Effector memory CD4-positive, alpha-beta T cell (primary cell): ENCODE results near the gene CDH23.

Source experiments
- DNase-seq, 3 donors: peaks; one replicate each; pipeline ENCODE4 v3.0.0-alpha.2; 2020
- H3K27ac ChIP-seq: 2 replicates; pipeline ENCODE4 v1.7.0; 2013; ENCODE audit warnings: mild to moderate bottlenecking, low read length, moderate library complexity; ENCODE audit not compliant: insufficient read depth, poor library complexity, severe bottlenecking
- H3K27me3 ChIP-seq: replicated peaks from 2 replicates; pipeline ENCODE4 v1.7.0; 2013; ENCODE audit warnings: mild to moderate bottlenecking, low read length; ENCODE audit not compliant: insufficient read depth, control insufficient read depth, poor library complexity, severe bottlenecking
- H3K36me3 ChIP-seq: 2 replicates; pipeline ENCODE4 v1.7.0; 2013; ENCODE audit warnings: mild to moderate bottlenecking, low read length, moderate library complexity; ENCODE audit not compliant: control insufficient read depth, insufficient read depth
- H3K4me1 ChIP-seq: 2 replicates; pipeline ENCODE4 v1.7.0; 2013; ENCODE audit warnings: low read length, mild to moderate bottlenecking; ENCODE audit not compliant: control insufficient read depth, insufficient read depth, poor library complexity, severe bottlenecking
- H3K4me3 ChIP-seq: 2 replicates; pipeline ENCODE4 v1.7.0; 2013; ENCODE audit warnings: low read length, low read depth, mild to moderate bottlenecking; ENCODE audit not compliant: insufficient read depth, poor library complexity, severe bottlenecking
- H3K9me3 ChIP-seq: 2 replicates; pipeline ENCODE4 v1.7.0; 2013; ENCODE audit warnings: mild to moderate bottlenecking, low read length, moderate library complexity; ENCODE audit not compliant: control insufficient read depth

CDH23 gene

DNA sequence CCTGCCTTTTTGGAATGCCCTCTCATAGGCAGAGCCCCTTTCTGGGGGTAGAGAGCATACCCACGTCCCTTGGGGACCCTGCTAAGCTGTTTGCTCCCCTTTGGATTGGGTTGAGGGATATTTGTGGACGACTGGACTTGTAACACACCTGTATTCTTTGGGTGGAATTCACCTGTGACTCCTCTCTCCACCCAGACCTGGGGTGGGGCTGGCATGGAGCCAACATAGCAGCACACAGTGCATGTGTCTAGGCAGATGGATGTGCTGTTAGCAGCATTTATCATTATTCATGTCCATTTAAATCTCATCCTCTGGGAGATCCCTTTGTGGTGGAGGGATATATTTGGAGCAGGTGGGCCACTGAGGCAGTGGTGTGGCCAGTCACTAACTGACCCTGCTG lies 51.0 kb downstream of the CDH23 start:
- DNase-seq = no peak
- no peaks in the 10 kb centered on the region for H3K9me3 ChIP-seq
- H3K27me3 ChIP-seq = no peaks in the 10 kb centered on the region
- no peaks in the 10 kb centered on the region for H3K36me3 ChIP-seq
- H3K27ac ChIP-seq = no peak overlapping the region
- no peak overlapping the region for H3K4me3 ChIP-seq
- no peaks in the 10 kb centered on the region for H3K4me1 ChIP-seq

DNA sequence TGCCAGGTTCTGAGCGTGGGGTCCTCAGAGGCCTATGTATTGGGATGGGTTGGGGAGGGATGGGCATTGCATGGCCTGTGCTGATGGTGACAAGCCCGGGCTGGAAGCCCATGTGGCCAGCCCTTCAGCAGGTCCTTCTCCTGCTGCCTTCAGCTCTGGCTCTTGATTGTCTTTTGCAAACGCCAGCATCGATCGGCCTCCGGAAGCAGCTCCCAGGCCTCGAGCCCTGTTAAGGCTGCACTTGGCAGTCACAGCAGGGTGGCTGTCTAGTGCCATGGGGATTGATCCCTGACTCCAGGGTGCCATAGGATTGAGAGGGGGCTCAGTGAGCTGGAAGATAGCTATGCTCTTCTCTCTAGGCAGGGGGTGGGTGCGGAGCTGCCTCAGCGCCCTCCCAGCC lies 51.4 kb downstream of the CDH23 start:
- H3K27me3 ChIP-seq = no peaks in the 10 kb centered on the region

GRCh38 chr10:71449026-71449425 lies 52.3 kb downstream of the CDH23 start:
- Histone ChIP-seq H3K27ac (no peak overlapping the region), H3K9me3 (no peaks in the 10 kb centered on the region), H3K4me1 (no peaks in the 10 kb centered on the region), H3K36me3 (no peaks in the 10 kb centered on the region), H3K4me3 (no peak overlapping the region), H3K27me3 (no peaks in the 10 kb centered on the region)
- no peak for DNase-seq

More for the DNA sequence above, 51.4 kb downstream of the CDH23 start:
- Histone ChIP-seq H3K9me3 (no peaks in the 10 kb centered on the region), H3K4me3 (no peak overlapping the region), H3K27ac (no peak overlapping the region), H3K36me3 (no peaks in the 10 kb centered on the region), H3K4me1 (no peaks in the 10 kb centered on the region)
- DNase-seq = no peak

DNA sequence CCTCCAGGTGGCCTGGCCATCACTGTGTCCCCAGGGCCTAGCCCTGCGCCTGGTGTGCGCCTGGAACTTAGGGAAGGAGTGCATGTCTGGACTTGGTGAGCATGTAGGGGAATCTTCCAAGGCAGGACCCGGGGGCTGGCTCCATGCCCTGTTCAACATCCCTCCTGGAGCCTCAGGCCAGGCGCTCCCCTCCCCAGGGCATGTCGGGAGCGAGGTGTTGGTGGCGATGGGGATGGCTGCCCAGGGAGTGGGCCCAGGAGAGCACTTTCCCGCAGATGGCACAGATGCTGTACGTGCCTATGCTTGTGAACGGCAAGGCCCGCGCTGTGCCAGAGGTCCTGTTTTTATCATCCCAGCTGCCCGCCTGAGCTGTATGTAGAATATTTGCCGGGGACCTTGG lies 55.0 kb downstream of the CDH23 start:
- Histone ChIP-seq H3K27me3 (no peaks in the 10 kb centered on the region), H3K36me3 (no peaks in the 10 kb centered on the region), H3K9me3 (no peaks in the 10 kb centered on the region), H3K4me3 (no peak overlapping the region), H3K27ac (no peak overlapping the region), H3K4me1 (no peaks in the 10 kb centered on the region)
- no peak for DNase-seq

DNA sequence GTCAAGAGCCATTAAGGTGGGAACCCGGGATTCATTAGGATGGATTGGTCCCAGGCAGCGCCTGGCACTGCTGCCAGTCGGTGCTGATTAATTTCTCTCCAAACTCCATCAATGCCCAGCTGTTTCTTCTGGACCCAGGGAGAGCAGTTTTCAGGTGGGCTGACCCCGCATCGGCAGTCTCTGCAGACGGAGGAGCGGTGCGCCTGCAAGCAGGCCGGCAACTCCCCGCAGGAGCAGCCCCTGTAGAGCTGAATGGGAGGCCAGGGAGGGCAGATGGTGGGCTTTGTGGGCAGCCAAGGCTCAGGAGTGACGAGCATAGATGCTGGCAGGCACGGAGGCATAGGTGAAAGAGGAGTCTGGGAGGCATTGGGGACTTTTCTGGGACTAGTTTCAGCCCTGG lies 56.5 kb downstream of the CDH23 start:
- no peaks in the 10 kb centered on the region for H3K27me3 ChIP-seq
- DNase-seq = no peak
- H3K36me3 ChIP-seq = no peaks in the 10 kb centered on the region
- H3K4me1 ChIP-seq = no peaks in the 10 kb centered on the region
- no peak overlapping the region for H3K4me3 ChIP-seq
- no peaks in the 10 kb centered on the region for H3K9me3 ChIP-seq
- no peak overlapping the region for H3K27ac ChIP-seq

DNA sequence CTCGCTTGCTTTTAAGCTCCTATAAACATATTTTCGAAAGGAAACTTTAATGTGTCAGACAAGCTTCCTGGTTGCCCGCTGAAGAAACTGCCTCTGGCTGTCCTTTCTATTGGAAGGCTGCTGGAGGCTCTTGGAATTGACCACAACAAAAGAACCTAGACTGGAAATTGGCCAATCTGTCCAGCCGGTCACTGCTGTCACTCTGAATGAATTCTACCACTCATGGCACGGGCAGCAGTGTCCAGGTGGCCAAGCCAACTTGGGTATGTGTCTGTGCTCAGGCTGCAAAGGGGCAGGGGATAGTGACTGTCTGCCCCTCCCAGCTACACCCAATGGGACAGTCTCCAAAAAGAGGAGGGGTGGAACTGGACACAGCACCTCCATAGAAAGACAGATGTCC lies 57.6 kb downstream of the CDH23 start:
- Histone ChIP-seq H3K27me3 (no peaks in the 10 kb centered on the region), H3K4me1 (no peaks in the 10 kb centered on the region), H3K27ac (no peak overlapping the region), H3K4me3 (no peak overlapping the region), H3K9me3 (no peaks in the 10 kb centered on the region), H3K36me3 (no peaks in the 10 kb centered on the region)
- DNase-seq = no peak

- Histone ChIP-seq H3K36me3 (no peaks in the 10 kb centered on the region), H3K27ac (no peak overlapping the region), H3K4me1 (no peaks in the 10 kb centered on the region), H3K4me3 (no peak overlapping the region), H3K9me3 (no peaks in the 10 kb centered on the region), H3K27me3 (no peaks in the 10 kb centered on the region)
- no peak for DNase-seq
Measured at GRCh38 chr10:71455035-71455434, 58.3 kb downstream of the CDH23 start.

- no peak overlapping the region for H3K4me3 ChIP-seq
- H3K27ac ChIP-seq = no peak overlapping the region
Measured at GRCh38 chr10:71456631-71457030, 59.9 kb downstream of the CDH23 start.

GRCh38 chr10:71457908-71458307 lies 61.2 kb downstream of the CDH23 start:
- Histone ChIP-seq H3K27ac (no peak overlapping the region), H3K9me3 (no peaks in the 10 kb centered on the region), H3K27me3 (no peaks in the 10 kb centered on the region), H3K4me1 (no peaks in the 10 kb centered on the region), H3K4me3 (no peak overlapping the region), H3K36me3 (no peaks in the 10 kb centered on the region)
- no peak for DNase-seq

More at GRCh38 chr10:71456631-71457030, 59.9 kb downstream of the CDH23 start:
- H3K9me3 ChIP-seq = no peaks in the 10 kb centered on the region
- H3K36me3 ChIP-seq = no peaks in the 10 kb centered on the region
- no peaks in the 10 kb centered on the region for H3K4me1 ChIP-seq
- no peak for DNase-seq
- H3K27me3 ChIP-seq = no peaks in the 10 kb centered on the region

GRCh38 chr10:71458387-71458786 lies 61.7 kb downstream of the CDH23 start:
- DNase-seq = no peak
- Histone ChIP-seq H3K27ac (no peak overlapping the region), H3K9me3 (no peaks in the 10 kb centered on the region), H3K36me3 (no peaks in the 10 kb centered on the region), H3K4me3 (no peak overlapping the region), H3K27me3 (no peaks in the 10 kb centered on the region), H3K4me1 (no peaks in the 10 kb centered on the region)

- H3K27ac ChIP-seq = no peak overlapping the region
- H3K4me1 ChIP-seq = no peaks in the 10 kb centered on the region
Measured at GRCh38 chr10:71459513-71459912, 62.8 kb downstream of the CDH23 start.

More at GRCh38 chr10:71459513-71459912, 62.8 kb downstream of the CDH23 start:
- Histone ChIP-seq H3K27me3 (no peaks in the 10 kb centered on the region), H3K9me3 (no peaks in the 10 kb centered on the region), H3K36me3 (no peaks in the 10 kb centered on the region), H3K4me3 (no peak overlapping the region)
- no peak for DNase-seq
